Fibroblast of upper back skin (primary cell): ENCODE measurements around the gene AARS1.
"Not testable (repeated sequence)": the region's sequence is repeated elsewhere in the genome, so short reads cannot be mapped to it uniquely, and the experiment has no call there.

ENCODE experiments used
- DNase-seq: peaks from one replicate; pipeline ENCODE4 v3.0.0-alpha.2; 2013

The AARS1 gene

GRCh38 chr16:70223971-70224513 is 65.3 kb downstream of the AARS1 start:
- DNase-seq = not testable (repeated sequence)

DNA sequence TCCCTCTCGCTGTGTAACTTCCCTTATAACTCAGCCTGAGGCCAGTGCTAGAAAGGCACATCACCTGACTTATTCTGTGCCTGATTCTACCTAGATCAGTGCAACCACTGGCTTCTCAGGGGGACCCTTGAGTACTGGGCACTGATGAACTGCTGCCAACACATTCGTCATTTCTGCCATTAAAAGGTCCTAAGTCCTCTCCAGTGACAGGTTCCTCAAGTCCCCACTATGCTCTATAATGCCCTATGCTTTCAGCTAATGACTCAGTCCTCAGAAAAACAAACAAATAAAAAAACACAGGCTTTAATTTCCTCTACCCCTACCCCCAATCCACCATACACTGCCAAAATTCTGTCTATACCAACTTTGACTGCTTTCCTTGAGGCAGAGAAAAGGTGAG is 66.1 kb downstream of the AARS1 start:
- not testable (repeated sequence) for DNase-seq

DNA sequence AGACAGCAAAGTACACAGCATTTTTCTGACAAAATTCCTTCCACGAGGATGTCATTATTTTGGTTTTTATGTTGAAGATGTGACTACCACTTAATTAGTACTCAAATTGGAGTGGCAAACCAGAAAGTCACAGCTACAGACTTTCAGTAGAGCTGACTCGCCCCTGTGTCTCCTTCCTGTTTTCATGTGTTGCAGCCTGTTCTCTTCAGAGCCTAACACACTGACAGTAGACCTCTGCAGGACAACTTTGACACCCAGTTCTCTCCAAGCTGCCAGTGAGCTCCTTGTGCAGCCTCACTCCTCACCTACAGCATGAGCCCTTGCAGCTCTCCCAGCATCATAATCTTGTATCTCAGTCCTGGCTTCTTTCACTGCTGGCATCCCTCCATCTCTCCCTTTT is 66.7 kb downstream of the AARS1 start:
- not testable (repeated sequence) for DNase-seq

DNA sequence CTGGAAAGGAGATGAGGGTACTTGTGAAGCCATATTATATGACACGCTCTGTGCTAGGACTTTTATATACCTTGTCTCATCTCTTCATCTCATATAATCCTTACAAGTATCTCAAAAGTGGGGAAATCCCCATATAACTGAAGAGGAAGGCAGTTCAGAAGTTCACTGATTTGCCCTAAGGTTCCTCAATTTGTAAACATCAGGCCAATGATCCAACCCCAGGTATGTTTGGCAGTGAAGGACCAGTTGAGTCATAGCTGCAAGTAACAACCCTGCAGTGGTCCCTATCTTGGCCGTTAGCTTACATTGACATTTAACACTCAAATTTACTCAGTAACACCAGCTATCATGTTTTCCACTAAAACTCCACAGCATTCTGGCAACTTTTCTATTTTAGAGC is 70.7 kb downstream of the AARS1 start:
- not testable (repeated sequence) for DNase-seq

- DNase-seq = not testable (repeated sequence)
These were observed 82.9 kb downstream of the AARS1 start for GRCh38 chr16:70206382-70206781.

GRCh38 chr16:70204668-70205405 is 84.5 kb downstream of the AARS1 start:
- DNase-seq = not testable (repeated sequence)

- not testable (repeated sequence) for DNase-seq
These were observed 85.3 kb downstream of the AARS1 start for GRCh38 chr16:70204010-70204409.

DNA sequence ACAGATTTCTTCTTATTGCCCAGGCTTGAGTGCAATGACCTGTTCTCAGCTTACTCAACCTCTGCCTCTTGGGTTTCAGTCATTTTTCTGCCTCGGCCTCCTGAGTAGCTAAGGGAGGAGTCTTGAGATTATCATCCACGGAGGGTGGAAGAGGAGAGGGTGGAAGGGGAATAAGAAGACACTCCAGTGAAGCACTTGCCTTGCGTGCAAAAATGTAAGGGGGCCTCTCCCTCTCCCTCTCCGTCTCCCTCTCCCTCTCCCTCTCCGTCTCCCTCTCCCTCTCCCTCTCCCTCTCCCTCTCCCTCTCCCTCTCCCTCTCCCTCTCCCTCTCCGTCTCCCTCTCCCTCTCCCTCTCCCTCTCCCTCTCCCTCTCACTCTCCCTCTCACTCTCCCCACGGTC is 85.8 kb downstream of the AARS1 start:
- DNase-seq = not testable (repeated sequence)
